DND-41 (cell line): ENCODE measurements around the gene U2AF1L4.

Experiments used
- ATAC-seq: fragments of 200-7000 bp; cut with Tn5 transposase; 3 replicates; pipeline ENCODE4 v1.9.1; 2021; ENCODE audit warnings: low read depth; ENCODE audit not compliant: insufficient read depth
- DNase-seq: peaks from one replicate; pipeline ENCODE4 v3.0.0-alpha.2; 2020
- H2AFZ ChIP-seq: 2 replicates; pipeline ENCODE4 v1.6.0; 2012; ENCODE audit warnings: low read depth, low read length
- H3K27ac ChIP-seq: 2 replicates; pipeline ENCODE4 v1.5.1; 2012; ENCODE audit warnings: low read length, inconsistent platforms
- H3K27me3 ChIP-seq: fragments of 200-600 bp; sonication (generic); 2 replicates; pipeline ENCODE4 v1.6.0; 2012; ENCODE audit warnings: low read length, mild to moderate bottlenecking, inconsistent platforms; ENCODE audit not compliant: insufficient read depth, poor library complexity
- H3K36me3 ChIP-seq: 2 replicates; pipeline ENCODE4 v1.5.1; 2012; ENCODE audit warnings: low read length, inconsistent platforms; ENCODE audit not compliant: insufficient read depth
- H3K4me1 ChIP-seq: 2 replicates; pipeline ENCODE4 v1.5.1; 2012; ENCODE audit warnings: mild to moderate bottlenecking, low read length; ENCODE audit not compliant: insufficient read depth
- H3K4me2 ChIP-seq: 2 replicates; pipeline ENCODE4 v1.6.0; 2012; ENCODE audit warnings: mild to moderate bottlenecking, moderate library complexity, low read length, inconsistent platforms; ENCODE audit not compliant: insufficient read depth
- H3K4me3 ChIP-seq, 2 experiments: fragments of 200-600 bp in 1 of 2; shearing (Covaris generic) in 1 of 2; 2 replicates each; pipeline ENCODE4 v1.5.1; 2012 to 2016; ENCODE audit warnings: inconsistent platforms in 2 of 2, low read length in 2 of 2, mild to moderate bottlenecking in 2 of 2, low read depth in 1 of 2, moderate library complexity in 1 of 2
- H3K79me2 ChIP-seq: 2 replicates; pipeline ENCODE4 v1.6.0; 2012; ENCODE audit warnings: low read length, inconsistent platforms; ENCODE audit not compliant: insufficient read depth
- H3K9ac ChIP-seq: 2 replicates; pipeline ENCODE4 v1.6.0; 2012; ENCODE audit warnings: low read depth, mild to moderate bottlenecking, inconsistent platforms, low read length, moderate library complexity
- H3K9me3 ChIP-seq: 2 replicates; pipeline ENCODE4 v1.5.1; 2012; ENCODE audit warnings: low read length, moderate library complexity, mild to moderate bottlenecking, inconsistent platforms; ENCODE audit not compliant: insufficient read depth, severe bottlenecking
- H4K20me1 ChIP-seq: 2 replicates; pipeline ENCODE4 v1.6.0; 2012; ENCODE audit warnings: low read length; ENCODE audit not compliant: insufficient read depth
- CTCF ChIP-seq: IDR thresholded peaks from 2 replicates; pipeline ENCODE4 v1.5.1; 2012; ENCODE audit warnings: borderline replicate concordance, low read length, moderate library complexity, mild to moderate bottlenecking; ENCODE audit not compliant: poor library complexity, severe bottlenecking; ENCODE audit errors: extremely low read depth
- EZH2 ChIP-seq: IDR thresholded peaks from 3 replicates; pipeline ENCODE4 v1.6.1; 2012; ENCODE audit warnings: borderline replicate concordance, low read depth, mild to moderate bottlenecking, moderate library complexity, low read length, inconsistent platforms; ENCODE audit not compliant: severe bottlenecking

Gene U2AF1L4

GRCh38 chr19:35731779-35732405, 13.3 kb downstream of the U2AF1L4 start:
- no peak overlapping the region for H3K9ac ChIP-seq
- TF ChIP-seq CTCF (no peak), EZH2 (no peak)
- H4K20me1 ChIP-seq = peaks cover 48% of the 10 kb centered on the region
- H3K27ac ChIP-seq = no peak overlapping the region
- ATAC-seq (no peak), DNase-seq (no peak)
- no peaks in the 10 kb centered on the region for H3K79me2 ChIP-seq
- no peak overlapping the region for H2AFZ ChIP-seq
- H3K4me3 ChIP-seq = no peak overlapping the region
- no peaks in the 10 kb centered on the region for H3K27me3 ChIP-seq
- H3K4me1 ChIP-seq = no peaks in the 10 kb centered on the region
- no peaks in the 10 kb centered on the region for H3K9me3 ChIP-seq
- H3K36me3 ChIP-seq = peaks cover 99% of the 10 kb centered on the region
- no peak overlapping the region for H3K4me2 ChIP-seq

GRCh38 chr19:35731353-35731752, 13.9 kb downstream of the U2AF1L4 start:
- peaks cover 98% of the 10 kb centered on the region for H3K36me3 ChIP-seq

GRCh38 chr19:35730326-35730725, 14.9 kb downstream of the U2AF1L4 start:
- H3K27me3 ChIP-seq = no peaks in the 10 kb centered on the region
- no peaks in the 10 kb centered on the region for H3K79me2 ChIP-seq
- no peak overlapping the region for H2AFZ ChIP-seq
- H4K20me1 ChIP-seq = peaks cover 56% of the 10 kb centered on the region
- H3K9ac ChIP-seq = no peak overlapping the region
- H3K4me2 ChIP-seq = no peak overlapping the region
- H3K27ac ChIP-seq = no peak overlapping the region
- DNase-seq (no peak), ATAC-seq (no peak)
- no peak for TF ChIP-seq CTCF
- TF ChIP-seq EZH2 = no peak
- H3K4me1 ChIP-seq = no peaks in the 10 kb centered on the region
- H3K9me3 ChIP-seq = no peaks in the 10 kb centered on the region
- H3K36me3 ChIP-seq = peaks cover 98% of the 10 kb centered on the region
- H3K4me3 ChIP-seq = no peak overlapping the region

More at GRCh38 chr19:35731353-35731752, 13.9 kb downstream of the U2AF1L4 start:
- ATAC-seq (no peak), DNase-seq (no peak)
- Histone ChIP-seq H3K27me3 (no peaks in the 10 kb centered on the region), H4K20me1 (peaks cover 47% of the 10 kb centered on the region), H2AFZ (no peak overlapping the region), H3K79me2 (no peaks in the 10 kb centered on the region), H3K4me1 (no peaks in the 10 kb centered on the region), H3K9me3 (no peaks in the 10 kb centered on the region), H3K27ac (no peak overlapping the region), H3K9ac (no peak overlapping the region), H3K4me3 (no peak overlapping the region), H3K4me2 (no peak overlapping the region)
- TF ChIP-seq EZH2 (no peak), CTCF (no peak)
